Esophagus muscularis mucosa (tissue), 3 donors: ENCODE measurements around the gene CBFA2T3.

ENCODE experiments used
- CTCF ChIP-seq, 3 experiments: fragments of 200-600 bp in 2 of 3; fragments of 450-650 bp in 1 of 3; sonication (generic) in 2 of 3; IDR thresholded peaks; one replicate each; pipeline ENCODE4 v1.5.1; 2017 to 2019; ENCODE audit warnings: antibody characterized with exemption in 3 of 3, mild to moderate bottlenecking in 2 of 3, moderate library complexity in 1 of 3
- POLR2A ChIP-seq: fragments of 450-650 bp; IDR thresholded peaks from one replicate; pipeline ENCODE4 v1.6.1; 2017; ENCODE audit warnings: antibody characterized with exemption, moderate library complexity, mild to moderate bottlenecking, low read depth

- no peak for TF ChIP-seq CTCF (IDR thresholded peaks at IDR 0.05)
- TF ChIP-seq POLR2A, result no peak
These were observed 33.4 kb upstream of the CBFA2T3 start for GRCh38 chr16:89010210-89010925.
